GM19025 (cell line): ENCODE measurements around the gene GRIN2A.
"Not testable (repeated sequence)": the region's sequence is repeated elsewhere in the genome, so short reads cannot be mapped to it uniquely, and the experiment has no call there.

Source experiments
- ATAC-seq: cut with Tn5 transposase; IDR thresholded peaks from one replicate; pipeline ENCODE4 v1.9.1; 2021; ENCODE audit warnings: mild to moderate bottlenecking, low read depth, moderate library complexity; ENCODE audit not compliant: unreplicated experiment

Gene GRIN2A

DNA sequence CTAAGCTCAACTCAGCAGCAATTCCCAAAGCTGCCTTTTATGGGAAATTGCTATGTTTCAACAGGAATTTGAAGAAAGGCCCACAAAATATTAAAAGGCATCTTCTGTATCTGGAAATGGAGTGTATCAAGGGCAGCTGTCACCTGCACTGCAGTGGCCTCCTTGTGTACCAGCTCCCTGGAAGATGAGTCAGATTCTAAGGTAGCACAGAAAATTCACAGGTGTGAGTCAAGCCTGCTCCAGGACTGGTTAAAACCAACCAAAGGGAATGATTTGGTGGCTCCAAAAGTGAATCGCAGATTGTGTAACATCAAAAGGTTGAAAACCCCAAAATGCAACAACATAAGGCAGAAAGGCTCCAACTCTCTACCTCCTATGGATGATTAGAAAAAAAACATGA, 296.4 kb downstream of the GRIN2A start:
- no peak for ATAC-seq

- ATAC-seq, result no peak
Observed at GRCh38 chr16:9885467-9885866, 296.8 kb downstream of the GRIN2A start.

GRCh38 chr16:9875981-9876380, 306.2 kb downstream of the GRIN2A start:
- not testable (repeated sequence) for ATAC-seq

DNA sequence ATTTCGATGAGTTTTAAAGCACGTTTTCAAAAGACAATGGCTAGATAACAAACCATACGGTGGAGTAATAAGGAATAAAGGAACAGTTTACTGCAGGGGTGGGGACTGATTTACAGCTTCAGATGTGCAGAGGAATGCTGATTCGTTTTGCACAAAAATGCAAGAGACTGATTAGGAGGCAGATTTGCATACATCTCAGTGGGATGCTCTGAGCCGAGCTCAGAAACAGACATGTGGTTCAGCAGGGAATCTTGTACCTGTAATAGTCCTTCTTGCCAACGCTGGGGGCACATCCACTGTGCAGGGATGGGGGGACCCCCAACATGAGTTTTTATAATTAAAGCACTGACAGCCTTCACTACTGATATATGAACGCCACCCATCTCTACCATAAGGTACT, 308.0 kb downstream of the GRIN2A start:
- ATAC-seq, result no peak

DNA sequence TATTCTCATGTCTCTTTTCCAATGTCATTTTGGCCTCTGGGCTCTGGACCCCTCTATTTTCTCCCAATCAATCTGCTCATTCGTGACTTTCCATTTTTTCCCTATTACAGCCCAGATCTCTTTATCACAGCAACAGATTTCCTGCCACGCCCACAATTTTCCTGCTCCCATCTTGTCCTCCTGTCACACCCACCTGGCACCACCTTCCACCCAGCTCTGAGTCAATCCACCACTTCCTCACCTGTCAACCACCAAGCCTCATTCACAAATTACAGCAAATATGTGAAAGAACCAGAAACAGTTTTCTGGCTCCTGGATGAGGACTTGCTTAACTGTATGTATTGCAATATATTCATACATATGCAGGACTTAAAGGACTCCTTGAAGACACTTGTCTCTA, 311.3 kb downstream of the GRIN2A start:
- ATAC-seq, result no peak

DNA sequence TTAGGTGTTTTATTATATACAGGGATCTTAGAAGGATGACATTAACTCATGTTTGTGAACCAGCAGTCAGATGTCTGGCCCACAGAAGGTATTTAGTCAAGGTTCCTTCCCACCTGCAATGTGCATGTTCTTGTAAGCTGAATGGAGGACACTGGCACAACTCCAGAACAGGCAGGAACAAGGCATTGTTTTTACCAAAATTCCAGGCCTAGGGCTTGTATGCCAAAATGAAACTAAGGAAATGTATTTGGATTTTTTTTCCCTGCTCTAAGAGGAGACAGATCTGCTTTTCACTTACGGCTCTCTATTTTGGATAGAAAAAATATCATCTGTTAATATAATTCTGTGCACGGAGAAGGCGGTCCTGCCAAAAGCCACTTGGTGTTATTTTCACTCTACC, 312.5 kb downstream of the GRIN2A start:
- no peak for ATAC-seq

DNA sequence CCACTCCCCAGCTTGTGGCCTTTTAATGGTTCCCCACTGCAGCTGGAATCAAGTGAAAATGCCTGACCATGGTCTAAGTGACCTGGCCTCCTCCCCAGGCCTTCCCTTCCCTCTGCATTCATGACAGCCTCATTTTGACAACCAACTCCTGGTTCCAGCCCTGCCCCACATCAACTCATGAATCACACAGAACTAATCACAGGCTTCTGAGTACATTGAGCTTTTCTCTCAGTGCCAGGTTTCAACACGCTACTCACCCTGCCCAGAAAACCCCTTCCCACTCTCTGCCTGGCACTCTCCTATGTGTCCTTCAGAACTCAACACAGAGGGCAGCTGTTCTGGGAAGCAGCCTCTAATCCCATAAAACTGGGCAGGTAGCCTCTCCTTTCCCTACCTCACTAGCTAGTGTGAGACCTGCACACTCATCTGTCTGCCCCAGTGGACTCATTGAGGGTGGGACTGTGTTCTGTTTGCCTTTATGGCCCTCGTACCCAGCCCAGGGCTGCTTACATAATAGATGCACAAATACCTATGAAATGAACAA, 313.6 kb downstream of the GRIN2A start:
- no peak for ATAC-seq

DNA sequence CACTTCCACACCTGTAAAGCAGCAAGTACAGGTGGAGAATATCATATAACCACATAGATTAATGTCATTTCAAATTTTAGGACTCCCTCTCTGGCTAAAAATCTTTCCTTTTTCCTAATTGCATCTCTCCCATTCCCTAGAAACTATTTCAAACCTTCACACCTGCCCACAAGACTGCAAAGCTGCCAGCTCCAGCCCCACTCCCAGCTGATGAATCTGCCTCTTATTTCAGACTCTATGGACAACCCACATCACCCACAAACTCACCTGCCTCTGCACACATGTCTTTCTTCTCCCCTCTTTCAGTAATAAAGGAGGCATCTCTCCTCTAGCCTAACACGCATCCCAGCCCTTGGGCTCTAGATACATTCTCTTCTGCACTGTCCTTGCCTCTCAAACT, 315.1 kb downstream of the GRIN2A start:
- no peak for ATAC-seq

DNA sequence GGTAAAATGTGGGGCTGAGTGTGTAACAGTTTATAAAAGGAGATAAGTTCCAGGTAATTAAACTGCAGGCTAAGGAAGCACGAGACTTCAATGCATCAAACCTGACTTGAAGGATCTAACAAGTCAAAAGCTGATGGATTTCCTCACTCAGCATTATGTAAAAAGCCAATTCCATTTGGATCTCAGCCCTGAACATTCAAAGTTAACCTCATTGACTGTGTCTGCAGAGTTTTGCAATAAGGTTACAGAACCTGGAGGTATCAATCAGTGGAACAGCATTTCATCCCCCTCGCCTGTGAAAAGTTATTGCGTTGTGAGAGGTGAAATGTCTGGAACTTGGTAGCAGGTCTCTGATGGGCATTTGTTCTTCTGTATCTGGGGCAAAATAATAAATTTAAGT, 317.8 kb downstream of the GRIN2A start:
- no peak for ATAC-seq

DNA sequence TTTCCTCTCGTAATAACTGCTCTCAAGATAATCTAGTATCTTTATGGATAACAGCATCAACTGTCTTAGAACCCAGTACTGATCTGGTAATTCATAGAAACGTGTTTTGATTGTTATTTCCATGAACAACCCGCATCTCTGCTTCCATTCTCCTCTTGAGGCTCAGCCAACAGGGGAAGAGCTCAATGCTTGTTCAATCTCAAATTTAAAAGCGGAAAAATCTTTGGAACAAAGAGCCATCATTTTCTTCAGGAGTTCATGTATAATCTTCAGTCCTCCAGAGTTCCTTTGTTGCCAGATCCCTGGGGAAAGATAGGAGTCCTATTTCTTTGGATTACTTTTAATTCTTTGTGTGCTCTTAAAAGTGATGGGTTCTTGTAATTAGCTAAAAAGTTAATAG, 319.9 kb downstream of the GRIN2A start:
- ATAC-seq, result no peak

DNA sequence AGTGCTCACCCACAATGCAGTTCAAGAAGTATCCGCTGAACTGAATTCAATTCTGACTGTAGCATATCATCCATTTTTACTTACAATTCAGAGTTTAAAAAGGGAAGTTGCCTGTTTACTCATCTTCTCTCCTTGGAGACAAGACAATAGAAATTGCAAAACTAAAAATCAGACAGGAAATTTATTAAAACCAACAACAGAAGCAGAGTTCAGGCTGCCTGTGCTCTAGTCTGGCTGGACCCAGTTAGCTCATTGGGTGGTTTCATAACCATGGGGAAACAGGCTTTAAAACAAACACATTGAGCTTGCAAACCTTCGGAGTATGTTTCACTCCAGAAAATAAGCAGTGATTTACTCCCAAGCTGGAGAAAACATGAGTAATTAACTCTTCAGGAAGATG, 321.4 kb downstream of the GRIN2A start:
- ATAC-seq, result no peak

DNA sequence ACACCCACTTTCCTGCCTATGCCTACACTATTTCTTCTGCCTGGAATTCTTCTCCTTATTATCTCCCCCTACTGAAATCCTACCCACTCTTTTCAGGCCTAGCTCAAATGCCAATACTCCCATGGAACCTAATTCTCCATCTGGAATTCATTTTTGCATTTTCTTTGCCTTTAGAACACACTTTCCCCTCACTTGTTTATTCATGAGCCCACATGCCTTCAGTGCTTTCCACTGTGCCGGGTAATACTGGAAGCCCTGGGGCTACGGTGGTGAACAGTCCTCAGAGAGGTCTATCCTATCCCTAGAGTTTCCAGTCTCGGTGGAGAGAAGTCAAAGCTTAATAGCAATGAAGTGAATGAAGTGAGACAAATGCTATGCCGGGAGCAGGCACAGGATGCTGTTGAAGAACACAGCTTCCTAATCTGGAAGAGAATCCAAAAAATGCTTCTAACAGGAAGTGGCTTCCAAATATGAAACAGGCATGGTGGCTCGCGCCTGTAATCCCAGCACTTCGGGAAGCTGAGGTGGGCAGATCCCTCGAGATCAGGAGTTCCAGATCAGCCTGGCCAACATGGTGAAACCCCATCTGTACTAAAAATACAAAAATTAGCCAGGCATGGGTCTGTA, 322.4 kb downstream of the GRIN2A start:
- no peak for ATAC-seq

DNA sequence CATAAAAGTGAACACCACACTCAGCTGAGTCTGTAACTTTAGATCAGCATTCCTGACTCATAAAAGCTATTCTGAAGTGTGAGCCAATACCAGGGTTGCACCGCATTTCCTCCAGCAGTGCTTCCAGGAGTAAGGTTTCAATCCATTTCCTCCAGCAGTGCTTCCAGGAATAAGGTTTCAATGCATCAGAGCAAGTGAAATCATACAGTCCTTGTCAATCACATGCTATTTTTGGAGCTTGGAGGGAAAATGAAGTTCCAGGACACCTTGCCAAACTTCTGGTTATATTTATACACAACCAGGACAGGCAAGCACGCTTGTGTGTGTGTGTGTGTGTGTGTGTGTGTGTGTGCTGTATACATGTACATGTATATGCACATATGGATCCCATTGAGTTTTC, 327.6 kb downstream of the GRIN2A start:
- ATAC-seq, result no peak

DNA sequence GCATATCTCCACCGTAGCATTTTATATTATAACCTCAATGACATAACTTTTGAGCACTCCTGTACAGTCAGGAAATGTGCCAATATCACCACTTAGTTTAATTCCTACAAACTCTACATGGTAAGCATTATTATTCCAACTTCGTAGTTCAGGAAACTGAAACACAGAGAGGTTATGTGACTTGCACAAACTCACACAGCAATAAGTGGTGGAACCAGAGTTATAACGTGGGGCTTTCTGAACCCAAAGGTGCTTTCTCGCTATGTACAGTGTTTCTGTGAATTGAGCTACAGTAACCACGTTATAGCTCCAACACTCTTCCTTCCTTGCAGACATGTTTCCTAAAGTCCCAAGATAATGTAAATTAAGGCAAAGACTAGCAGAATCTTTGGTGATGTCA, 330.2 kb downstream of the GRIN2A start:
- ATAC-seq, result no peak

- ATAC-seq, result no peak
Observed at GRCh38 chr16:9850817-9851216, 331.4 kb downstream of the GRIN2A start.

- ATAC-seq, result no peak
Observed at GRCh38 chr16:9849697-9850245, 332.5 kb downstream of the GRIN2A start.

- no peak for ATAC-seq
Observed at GRCh38 chr16:9847146-9847545, 335.1 kb downstream of the GRIN2A start.

DNA sequence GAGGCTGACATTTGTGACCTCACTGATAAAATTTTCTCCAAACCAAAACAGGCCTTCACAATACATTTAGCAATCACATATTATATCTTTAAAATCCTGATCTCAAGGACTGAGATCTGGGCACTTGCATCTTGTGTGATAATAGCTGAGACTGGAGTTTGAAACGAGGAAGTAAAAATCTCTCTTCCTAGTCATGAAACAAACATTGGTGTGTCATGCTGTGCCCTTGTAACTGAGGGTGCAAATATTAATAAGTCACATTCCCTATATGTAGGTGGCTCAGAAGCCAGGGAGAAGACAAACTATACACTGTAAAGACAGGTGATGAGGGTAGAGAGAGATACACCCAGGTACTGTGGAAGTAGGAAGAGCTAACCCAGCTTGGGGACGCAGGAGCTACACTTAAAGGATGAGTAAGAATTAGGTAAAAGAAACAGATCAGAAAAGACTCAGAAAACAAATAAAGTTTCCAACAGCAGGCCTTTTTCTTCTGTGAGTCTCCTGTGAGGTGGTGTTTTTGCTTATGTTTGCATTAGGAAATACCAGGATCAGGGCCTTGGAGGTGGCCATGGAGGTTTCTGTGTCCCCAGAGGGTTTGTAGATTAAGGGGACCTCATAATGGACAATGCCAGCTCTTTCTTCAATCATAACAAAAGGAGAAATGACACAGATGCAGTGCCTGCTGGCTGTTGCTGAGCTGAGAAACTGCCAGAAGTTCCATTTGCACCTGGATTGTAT, 335.7 kb downstream of the GRIN2A start:
- no peak for ATAC-seq

- no peak for ATAC-seq
Observed at GRCh38 chr16:9845661-9846361, 336.4 kb downstream of the GRIN2A start.

GRCh38 chr16:9844361-9844760, 337.9 kb downstream of the GRIN2A start:
- no peak for ATAC-seq

- no peak for ATAC-seq
Observed at GRCh38 chr16:9843424-9844018, 338.7 kb downstream of the GRIN2A start.
